ENCODE results near the gene C2orf81. TPM values are rescaled to one million over a fixed set of nuclear protein-coding genes. Genes with fewer than 3 reads are reported as not detected.

The C2orf81 gene
- total and polyA plus RNA-seq, 10 of the 15 experiments (the other 5 are each of a cell fraction or from before 2014, with no cell fraction given), result 0.10 to 9.8 (median 2.7) TPM

DNA sequence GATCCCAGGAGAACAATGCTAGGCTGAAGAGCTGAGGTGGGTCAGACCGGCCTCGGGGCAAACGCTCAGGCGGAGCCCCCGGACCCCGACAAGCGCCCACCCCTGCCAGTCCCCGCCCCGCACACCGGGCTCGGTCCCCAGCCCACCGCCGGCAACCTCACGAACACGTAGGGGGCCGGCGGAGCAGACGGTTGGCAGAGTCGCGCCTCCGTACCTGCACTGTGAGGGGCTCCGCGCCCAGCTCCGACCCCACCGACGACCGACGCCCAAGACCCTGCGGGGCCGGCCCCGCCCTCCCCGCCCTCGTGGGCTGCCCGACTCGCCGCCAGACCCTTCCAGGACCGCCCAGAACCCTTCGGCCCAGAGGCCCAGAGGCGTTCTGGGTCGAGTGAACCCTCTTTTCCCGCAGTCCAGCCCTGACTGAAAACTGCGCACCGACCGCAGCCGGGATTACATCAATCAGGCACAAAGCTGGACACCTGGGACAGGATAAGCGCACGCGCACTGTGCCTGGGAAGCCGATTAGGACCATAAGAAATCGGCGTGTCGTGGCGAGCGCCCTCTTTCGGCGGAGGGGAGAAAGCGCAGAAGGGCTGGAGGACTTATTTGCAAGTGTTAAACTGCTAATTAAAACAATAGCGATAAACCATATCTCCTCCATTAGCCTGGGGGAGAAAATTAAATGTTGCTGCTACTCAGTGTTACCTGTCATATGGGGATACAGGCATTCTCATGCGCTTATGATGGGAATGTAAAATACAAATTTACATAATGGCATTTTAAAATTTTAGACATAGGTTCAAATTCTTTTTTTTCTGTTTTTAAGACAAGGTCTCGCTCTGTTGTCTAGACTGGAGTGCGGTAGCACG is 29.6 kb downstream of the C2orf81 start (continued):
- TF ChIP-seq STAT1 (conservative IDR thresholded peaks at IDR 0.05) (0 out of 2 replicates have a peak, but pooled peaks have one; percentile 84), HDGF (IDR thresholded peaks at IDR 0.05) (0 out of 2 replicates have a peak, but pooled peaks have one; percentile 39), NBN (IDR thresholded peaks at IDR 0.05) (peak; percentile 86; the same call in 1 of the 2 replicates), USF1 (IDR thresholded peaks at IDR 0.05; ENCODE audit: borderline replicate concordance, extremely low read length, insufficient read depth, low read depth, low read length) (no peak), ZNF24 (IDR thresholded peaks at IDR 0.05) (no peak), IKZF1 (conservative IDR thresholded peaks at IDR 0.05) (peak; percentile 45; the same call in 1 of the 2 replicates), RAD21 (IDR thresholded peaks at IDR 0.05; ENCODE audit: insufficient read depth, low read depth, low read length) (peak; percentile 59), CREB1 (IDR thresholded peaks at IDR 0.05; ENCODE audit: low read depth) (peak; percentile 71; the same call in 1 of the 2 replicates), ZNF207 (IDR thresholded peaks at IDR 0.05; ENCODE audit: borderline replicate concordance) (peak; percentile 92; the same call in 1 of the 2 replicates)

GRCh38 chr2:74391209-74391579 is 30.2 kb downstream of the C2orf81 start:
- peak overlapping the region; percentile 98 for H3K27ac ChIP-seq (ENCODE audit: control insufficient read depth, insufficient read depth)
- H3K9ac ChIP-seq (ENCODE audit: control insufficient read depth, insufficient read depth, low read length), result peak overlapping the region; percentile 97
- DNase-seq (ENCODE audit: low read depth, low spot score) (no peak), ATAC-seq (no peak), FAIRE-seq (no peak)
- ChIA-PET SMC1A (ENCODE audit: uncharacterized antibody, unreplicated experiment) (interaction anchor here (0.7 to 6.1 kb wide), 18 partner anchors 10 to 567 kb away, joined by 3 to 36 read pairs (median 4); partner anchors contain the start of gene INO80B), CTCF (interaction anchor here (0.5 to 5.2 kb wide), 40 partner anchors 9 to 674 kb away, joined by 3 to 48 read pairs (median 4); partner anchors contain the start of genes DCTN1 and INO80B), POLR2A (interaction anchor here (0.6 to 1.6 kb wide), 12 partner anchors 10 to 447 kb away, joined by 3 to 6 read pairs (median 3); partner anchors contain the start of genes C2orf81, INO80B and WDR54), RAD21 (ENCODE audit: unreplicated experiment) (interaction anchor here (0.8 to 3.5 kb wide), 14 partner anchors 9 to 563 kb away, joined by 3 to 14 read pairs (median 5); partner anchors contain the start of genes INO80B, STAMBP and WBP1)
- H3K27me3 ChIP-seq (replicated peaks in 1 of 2; ENCODE audit: control insufficient read depth in 2 of 2, insufficient read depth in 2 of 2, low read length in 1 of 2), result no peaks in the 10 kb centered on the region
- H2AFZ ChIP-seq (ENCODE audit: control insufficient read depth, low read depth, low read length), result peak overlapping the region; percentile 100
- no TSS peak for BruUV-seq (replicated peaks)
- H3K9me3 ChIP-seq (replicated peaks; ENCODE audit: control insufficient read depth, insufficient read depth, low read length), result no peaks in the 10 kb centered on the region
- peaks cover 3% of the 10 kb centered on the region; the same call in 1 of the 2 replicates for H3K4me1 ChIP-seq (ENCODE audit: control insufficient read depth, insufficient read depth, low read length)
- under 1% methylated on average over 11 of the region's 11 CpGs for WGBS (ENCODE audit: insufficient coverage, insufficient replicate concordance, low lambda C conversion rate, missing lambda C conversion rate)
- intact Hi-C loops (cut with micrococcal nuclease; ENCODE audit: unreplicated experiment) (loop anchor here (5.0 to 10.0 kb wide), 3 partner anchors 124 to 246 kb away; partner anchors contain the start of gene BOLA3), in situ Hi-C loops (cut with MboI) (loop anchor here (10.0 kb wide), 1 partner anchor 566 kb away; the partner anchor contains the start of gene STAMBP)
- peak overlapping the region; percentile 78 for H3K4me2 ChIP-seq (ENCODE audit: control insufficient read depth, insufficient read depth)
- H3K79me2 ChIP-seq (ENCODE audit: control insufficient read depth, insufficient read depth, low read length), result peaks cover 27% of the 10 kb centered on the region
- no peaks in the 10 kb centered on the region for H3K36me3 ChIP-seq (ENCODE audit: control insufficient read depth in 2 of 2, insufficient read depth in 2 of 2, low read length in 1 of 2)
- peak overlapping the region; percentile 88 for H3K4me3 ChIP-seq
- H4K20me1 ChIP-seq (ENCODE audit: control insufficient read depth, insufficient read depth), result 0 out of 2 replicates have a peak, but pooled peaks cover 3% of the 10 kb centered on the region
- TF ChIP-seq POU2F2 (IDR thresholded peaks at IDR 0.05; ENCODE audit: borderline replicate concordance, low read depth, low read length), result no peak
- TF ChIP-seq SRF (IDR thresholded peaks at IDR 0.05; ENCODE audit: low read depth in 2 of 2, low read length in 2 of 2), result no peak
- TF ChIP-seq, protein P1, sequence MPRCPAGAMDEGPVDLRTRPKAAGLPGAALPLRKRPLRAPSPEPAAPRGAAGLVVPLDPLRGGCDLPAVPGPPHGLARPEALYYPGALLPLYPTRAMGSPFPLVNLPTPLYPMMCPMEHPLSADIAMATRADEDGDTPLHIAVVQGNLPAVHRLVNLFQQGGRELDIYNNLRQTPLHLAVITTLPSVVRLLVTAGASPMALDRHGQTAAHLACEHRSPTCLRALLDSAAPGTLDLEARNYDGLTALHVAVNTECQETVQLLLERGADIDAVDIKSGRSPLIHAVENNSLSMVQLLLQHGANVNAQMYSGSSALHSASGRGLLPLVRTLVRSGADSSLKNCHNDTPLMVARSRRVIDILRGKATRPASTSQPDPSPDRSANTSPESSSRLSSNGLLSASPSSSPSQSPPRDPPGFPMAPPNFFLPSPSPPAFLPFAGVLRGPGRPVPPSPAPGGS (IDR thresholded peaks at IDR 0.05; ENCODE audit: borderline replicate concordance, insufficient read depth, low read depth, low read length, poor library complexity, severe bottlenecking), result no peak
- no peak for TF ChIP-seq ATF2 (IDR thresholded peaks at IDR 0.05; ENCODE audit: low read length)
- TF ChIP-seq STAT1 (conservative IDR thresholded peaks at IDR 0.05), result no peak
- no peak for TF ChIP-seq SKIL (IDR thresholded peaks at IDR 0.05; ENCODE audit: low read depth, poor library complexity, severe bottlenecking)
